T1000 (cell line): ENCODE measurements around the gene ERBB4.

Experiments
- DNase-seq: peaks from one replicate; lab custom pipeline; 2025; ENCODE audit warnings: mixed read lengths; lab: John Stamatoyannopoulos, UW

Gene ERBB4

GRCh38 chr2:211408483-211408891, 1130.1 kb downstream of the ERBB4 start:
- no peak for DNase-seq

GRCh38 chr2:211407076-211407475, 1131.5 kb downstream of the ERBB4 start:
- no peak for DNase-seq

DNA sequence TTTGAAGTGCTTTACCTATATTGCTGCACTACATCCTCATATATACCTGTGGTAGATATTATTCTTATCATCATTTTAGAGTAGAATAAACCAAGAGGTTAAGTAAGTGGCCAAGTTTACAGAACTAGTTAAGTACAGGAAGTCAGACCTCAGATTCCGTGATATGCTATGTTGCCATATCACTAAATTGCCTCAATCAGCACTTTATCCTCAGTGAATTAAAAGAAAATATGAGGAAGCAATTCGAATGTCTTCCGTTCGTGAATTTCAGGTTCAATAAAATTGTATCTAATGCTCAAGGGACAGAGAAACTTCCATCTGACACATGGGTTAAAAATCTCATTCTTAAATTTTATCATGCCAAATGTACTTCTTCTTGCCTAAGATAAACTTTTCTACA, 1133.6 kb downstream of the ERBB4 start:
- no peak for DNase-seq

GRCh38 chr2:211404098-211404497, 1134.5 kb downstream of the ERBB4 start:
- DNase-seq = no peak

DNA sequence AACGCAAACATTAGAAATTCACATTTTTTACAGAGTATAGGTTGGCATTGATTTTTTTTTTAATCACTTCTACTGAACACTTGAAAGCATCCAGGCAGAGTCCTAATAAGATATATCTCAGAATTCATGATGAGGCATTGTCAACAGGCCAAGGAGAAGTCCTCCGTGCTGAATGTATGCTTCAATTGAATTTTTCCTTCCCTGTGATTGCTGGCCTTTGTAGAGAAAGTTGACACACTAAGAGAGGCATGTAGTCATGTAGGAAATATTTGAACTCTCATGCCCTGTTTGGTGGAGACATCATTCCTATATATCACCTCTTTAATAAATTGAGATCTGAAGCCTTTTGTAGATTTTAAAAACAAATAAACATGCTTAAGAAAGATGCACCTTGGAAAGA, 1137.3 kb downstream of the ERBB4 start:
- no peak for DNase-seq

- DNase-seq = no peak
Observed at GRCh38 chr2:211397764-211398163, 1140.8 kb downstream of the ERBB4 start.

DNA sequence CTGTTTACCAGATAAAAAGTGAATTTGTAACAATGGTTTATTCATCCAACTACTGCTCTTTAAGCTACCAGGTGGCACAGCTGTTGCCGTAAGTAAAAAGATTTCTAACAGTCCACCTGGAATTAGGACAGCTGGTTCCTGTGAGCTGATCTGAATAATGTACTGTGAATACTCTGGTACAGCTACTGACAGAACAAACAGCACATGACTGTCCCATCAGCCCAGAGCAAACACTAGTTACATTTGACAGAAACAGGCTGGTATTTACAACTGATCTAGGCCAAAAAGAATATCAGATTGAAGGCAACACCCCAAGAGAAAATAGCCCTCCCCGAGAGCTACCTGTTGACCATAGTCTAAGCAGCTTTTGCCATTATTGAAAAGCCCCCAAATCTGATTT, 1141.8 kb downstream of the ERBB4 start:
- no peak for DNase-seq

- DNase-seq = no peak
Observed at GRCh38 chr2:211391189-211391567, 1147.4 kb downstream of the ERBB4 start.

DNA sequence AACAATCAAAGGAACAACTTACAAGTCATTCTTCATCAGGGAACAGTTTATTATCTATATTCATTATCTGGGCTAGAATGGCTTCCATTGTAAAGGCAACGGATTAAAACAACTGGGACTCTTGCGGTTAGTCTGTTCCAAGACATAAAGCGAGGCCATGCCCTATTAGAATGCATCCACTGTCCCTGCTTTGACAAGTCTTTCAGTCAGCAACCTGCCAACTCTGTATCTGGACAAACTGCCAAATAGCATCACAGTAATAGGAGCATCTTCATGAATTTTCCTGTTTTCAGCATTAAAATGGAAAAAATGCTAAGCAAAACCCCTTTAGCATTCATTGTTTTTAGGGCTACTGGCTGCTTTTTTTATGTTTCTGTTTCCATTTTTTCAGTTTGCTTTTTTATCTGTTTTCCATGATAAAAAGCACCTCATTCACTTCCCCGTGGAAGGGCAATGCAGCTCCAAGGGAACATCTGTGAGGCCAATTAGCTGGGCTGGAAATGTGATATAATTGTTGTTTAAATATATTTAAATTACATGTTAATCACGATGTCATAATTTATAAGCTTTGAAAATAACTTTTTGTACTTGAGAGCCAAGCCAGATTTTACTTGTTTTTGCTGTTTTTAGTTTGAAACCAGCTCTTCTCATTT, 1147.9 kb downstream of the ERBB4 start:
- DNase-seq = no peak

GRCh38 chr2:211387734-211388133, 1150.9 kb downstream of the ERBB4 start:
- DNase-seq = no peak

DNA sequence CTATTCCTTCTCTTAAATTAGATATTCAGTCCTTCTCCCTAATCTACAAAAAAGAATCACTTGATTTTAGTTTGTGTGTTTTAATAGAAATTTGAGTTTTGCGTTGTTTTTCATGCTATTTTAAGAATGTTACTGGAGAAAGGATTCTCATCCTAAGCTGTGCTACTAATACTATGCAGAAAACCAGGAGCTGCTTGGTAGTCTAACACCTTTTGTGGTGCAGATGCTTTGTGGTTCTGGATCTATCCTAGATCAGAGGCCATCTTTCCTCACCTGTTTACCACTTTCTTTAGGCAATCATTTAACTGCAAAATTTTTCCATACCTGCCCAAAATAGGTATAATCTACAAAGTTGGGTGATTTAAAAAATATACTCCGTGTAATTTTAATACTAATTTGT, 1158.6 kb downstream of the ERBB4 start:
- no peak for DNase-seq

DNA sequence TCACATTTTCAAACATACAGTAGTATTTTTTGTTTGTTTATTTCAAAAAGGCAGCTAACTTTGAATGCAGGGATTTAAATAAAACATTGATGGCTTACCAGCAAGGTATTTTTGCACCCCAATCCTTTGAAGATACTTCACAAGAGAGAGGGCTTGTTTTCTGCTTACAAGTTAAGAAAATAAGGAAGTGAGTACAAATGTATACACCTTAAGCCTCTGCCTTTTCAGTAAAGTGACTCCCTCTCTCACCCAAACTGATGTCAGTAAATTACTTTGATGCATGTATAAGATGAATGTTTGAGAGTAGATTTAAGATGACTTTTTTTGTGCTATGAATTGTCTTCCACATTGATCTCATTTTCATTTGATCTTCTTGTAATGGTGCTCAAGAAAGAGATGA, 1162.2 kb downstream of the ERBB4 start:
- no peak for DNase-seq

DNA sequence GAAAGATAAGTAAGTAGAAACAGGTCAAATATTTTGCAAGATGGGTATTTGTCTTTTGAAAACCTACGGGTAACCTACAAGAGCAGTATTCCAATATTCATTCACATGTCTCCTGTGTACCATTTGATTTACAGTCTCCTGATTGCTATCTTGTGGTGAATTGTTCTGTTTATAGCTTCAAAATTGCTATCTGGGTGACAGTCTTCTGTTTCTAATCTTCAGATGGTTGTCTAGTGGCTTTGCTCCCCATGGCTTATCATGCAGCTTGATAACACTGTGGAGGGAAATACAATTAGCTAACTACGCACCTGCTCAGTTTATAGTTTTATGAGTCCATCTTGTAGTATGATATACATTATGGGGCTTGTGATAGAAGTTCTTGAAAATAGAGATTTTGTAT, 1165.4 kb downstream of the ERBB4 start:
- no peak for DNase-seq

DNA sequence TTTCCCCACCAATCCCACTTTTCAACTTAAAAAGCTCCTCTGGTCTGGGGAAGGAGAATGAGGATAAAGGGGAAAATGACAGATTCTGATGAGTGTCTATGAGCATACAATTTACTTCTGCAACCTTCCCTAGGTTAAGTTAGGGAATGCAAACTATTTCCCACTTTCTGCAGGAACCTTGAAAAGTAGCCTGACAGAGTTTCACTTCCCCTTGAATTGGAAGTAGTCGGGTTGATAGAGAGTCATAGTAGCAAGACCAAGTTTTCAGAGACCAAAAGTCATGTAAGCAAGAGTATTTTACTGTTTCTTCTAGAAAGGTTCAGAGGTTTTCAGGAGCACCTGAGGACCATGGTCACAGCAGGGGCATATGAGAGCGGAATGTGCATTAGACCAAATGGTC, 1167.1 kb downstream of the ERBB4 start:
- no peak for DNase-seq

- no peak for DNase-seq
Observed at GRCh38 chr2:211368467-211368866, 1170.1 kb downstream of the ERBB4 start.

DNA sequence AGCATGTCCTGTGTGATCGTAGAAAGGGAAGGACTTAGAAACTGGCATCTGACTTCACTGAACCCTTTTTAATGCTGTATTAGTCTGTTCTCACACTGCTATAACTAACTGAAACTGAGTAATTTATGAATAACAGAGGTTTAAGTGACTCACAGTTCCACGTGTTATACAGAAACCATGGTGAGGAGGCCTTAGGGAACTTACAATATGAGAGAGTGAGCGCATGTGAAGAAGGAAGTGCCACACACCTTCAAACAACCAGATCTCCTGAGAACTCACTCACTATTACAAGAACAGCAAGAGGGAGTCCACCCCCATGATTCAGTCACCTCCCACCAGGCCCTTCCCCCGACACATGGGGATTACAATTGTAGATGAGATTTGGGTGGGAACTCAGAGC, 1170.9 kb downstream of the ERBB4 start:
- no peak for DNase-seq

GRCh38 chr2:211367293-211367692, 1171.3 kb downstream of the ERBB4 start:
- DNase-seq = no peak

DNA sequence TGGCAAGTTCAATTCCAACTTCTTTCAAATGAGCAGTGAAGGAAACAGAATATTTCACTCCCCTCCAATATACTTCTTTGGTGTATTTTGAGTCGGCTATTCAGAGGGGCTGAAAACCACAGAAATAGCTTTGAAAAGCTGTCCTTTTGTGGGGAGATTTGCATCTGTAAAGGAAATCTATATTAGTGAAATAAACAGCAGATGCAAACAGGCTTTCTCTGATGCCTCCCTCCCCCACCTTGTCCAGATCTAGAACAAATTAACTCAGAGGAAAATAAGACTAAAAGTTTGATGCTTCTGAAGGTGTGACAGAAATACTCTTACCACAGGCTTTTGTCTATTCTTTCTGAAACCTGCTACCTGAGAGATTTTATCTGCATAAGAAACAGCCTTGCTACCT, 1173.7 kb downstream of the ERBB4 start:
- no peak for DNase-seq

DNA sequence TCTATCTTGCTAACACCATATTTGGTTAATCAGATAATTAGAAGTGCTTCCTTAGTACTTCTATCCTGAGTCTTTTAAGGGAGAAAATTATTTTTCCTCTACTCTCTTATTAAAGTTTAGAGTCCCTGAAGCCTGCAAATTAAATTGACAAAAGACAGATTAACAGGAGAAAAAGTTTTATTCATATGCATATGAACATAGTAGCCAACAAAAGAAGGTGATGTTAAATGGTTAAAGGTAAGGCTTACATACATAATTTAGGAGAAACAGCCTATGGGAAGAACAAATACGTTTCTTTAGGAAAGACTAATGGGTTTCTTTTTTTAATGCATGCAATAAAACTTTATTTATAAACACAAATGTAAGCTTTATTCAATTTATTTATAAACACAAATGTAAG, 1177.2 kb downstream of the ERBB4 start:
- DNase-seq = no peak

DNA sequence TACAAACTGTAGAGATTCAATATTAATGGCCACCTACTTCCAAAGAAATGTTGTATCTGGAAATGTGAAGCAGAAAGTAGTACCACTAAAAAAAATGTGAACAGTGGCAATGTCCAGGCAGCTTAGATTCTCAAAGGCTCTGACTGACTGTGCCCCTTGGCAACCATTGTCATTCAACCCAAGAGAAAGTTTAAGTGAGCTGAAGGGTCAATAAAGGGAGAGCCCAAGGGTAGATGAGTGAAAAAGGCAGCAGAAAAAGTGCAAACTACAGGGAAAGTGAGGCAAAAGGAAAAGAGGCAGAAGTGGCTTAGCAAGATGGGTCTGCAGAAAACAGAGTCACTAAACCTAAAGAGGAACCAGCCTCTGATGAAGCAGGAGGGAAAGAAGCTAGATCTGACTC, 1179.3 kb downstream of the ERBB4 start:
- DNase-seq = no peak

DNA sequence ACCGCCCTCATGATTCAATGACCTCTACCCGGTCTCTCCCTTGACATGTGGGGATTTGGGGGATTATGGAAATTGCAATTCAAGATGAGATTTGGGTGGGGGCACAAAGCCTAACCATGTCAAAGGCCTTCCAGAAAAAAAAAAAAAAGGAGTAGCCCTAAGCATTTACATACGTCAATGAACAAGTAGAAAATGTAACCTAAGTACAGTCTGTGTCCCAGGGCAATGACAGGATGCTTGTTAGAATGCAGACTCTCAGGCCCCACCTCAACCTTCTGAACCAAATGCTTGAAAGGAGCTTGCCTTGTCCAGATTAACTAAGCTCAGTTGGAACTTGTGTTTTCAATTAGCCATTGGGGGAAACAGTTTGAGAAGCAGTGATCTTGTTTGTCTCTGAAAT, 1180.1 kb downstream of the ERBB4 start:
- DNase-seq = no peak

DNA sequence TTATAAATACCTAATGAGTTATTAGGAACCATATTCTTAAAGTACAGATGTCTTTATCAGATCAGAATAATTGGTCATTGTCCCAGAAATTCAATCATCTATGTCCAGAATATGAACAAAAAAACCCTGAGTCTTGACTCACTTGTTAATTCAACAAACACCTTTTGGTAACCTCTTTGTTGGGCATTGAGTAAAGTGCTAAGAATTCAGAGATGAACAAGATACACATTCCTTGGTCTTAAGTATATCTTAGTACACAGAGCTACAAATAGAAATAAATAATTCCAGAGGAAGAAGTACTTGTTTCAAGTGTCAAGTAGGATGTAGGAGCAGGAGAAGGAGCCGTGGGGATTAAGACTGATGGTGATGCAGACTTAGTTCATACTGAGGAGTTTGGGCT, 1184.1 kb downstream of the ERBB4 start:
- DNase-seq = no peak

DNA sequence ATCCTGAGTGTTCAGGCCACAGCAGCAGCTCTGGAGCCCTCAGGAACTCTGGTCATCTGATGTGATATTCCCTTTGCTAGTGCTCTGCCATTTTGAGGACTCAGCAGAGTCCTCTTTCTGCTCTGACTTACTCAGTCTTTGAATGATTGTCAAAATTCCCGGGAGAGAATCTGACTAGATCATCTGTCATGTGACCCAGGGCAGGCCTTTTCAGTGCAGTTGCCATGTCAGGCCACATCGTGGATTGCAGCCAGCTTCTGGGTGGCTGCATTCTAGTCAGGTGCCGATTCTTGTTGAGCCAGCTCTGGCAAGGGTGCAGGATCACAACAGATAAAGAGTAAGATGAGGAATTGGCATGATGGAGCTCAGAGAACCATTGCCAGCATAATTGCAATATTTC, 1186.6 kb downstream of the ERBB4 start:
- DNase-seq = no peak

GRCh38 chr2:211349031-211349430, 1189.6 kb downstream of the ERBB4 start:
- no peak for DNase-seq

GRCh38 chr2:211347328-211347727, 1191.3 kb downstream of the ERBB4 start:
- DNase-seq = no peak
